GM15510 (cell line): ENCODE data around the gene HOXD12.

ENCODE experiments used
- POLR2A ChIP-seq: IDR thresholded peaks from 3 replicates; pipeline ENCODE4 v1.6.1; 2011; ENCODE audit warnings: borderline replicate concordance; ENCODE audit not compliant: insufficient read length; ENCODE audit errors: extremely low read depth

HOXD12 gene

GRCh38 chr2:176087330-176088047 is 12.1 kb upstream of the HOXD12 start:
- TF ChIP-seq POLR2A, result no peak

- no peak for TF ChIP-seq POLR2A
These were observed 11.3 kb upstream of the HOXD12 start for GRCh38 chr2:176088048-176088936.

- TF ChIP-seq POLR2A, result no peak
These were observed 10.4 kb upstream of the HOXD12 start for GRCh38 chr2:176088937-176089842.

GRCh38 chr2:176089843-176090395 is 9.7 kb upstream of the HOXD12 start:
- no peak for TF ChIP-seq POLR2A

- no peak for TF ChIP-seq POLR2A
These were observed 8.7 kb upstream of the HOXD12 start for GRCh38 chr2:176090862-176091261.

GRCh38 chr2:176091329-176092258 is 8.0 kb upstream of the HOXD12 start:
- TF ChIP-seq POLR2A, result no peak

- TF ChIP-seq POLR2A, result no peak
These were observed 7.1 kb upstream of the HOXD12 start, which contains the start of gene HOXD13 for GRCh38 chr2:176092270-176093144. Gene HOXD13, plus strand, starts transcription at chr2:176092721. Its CDS starts 170 bp downstream, at chr2:176092891.

GRCh38 chr2:176093145-176093897 is 6.3 kb upstream of the HOXD12 start:
- TF ChIP-seq POLR2A, result no peak

GRCh38 chr2:176093898-176094249 is 5.7 kb upstream of the HOXD12 start:
- no peak for TF ChIP-seq POLR2A

GRCh38 chr2:176094349-176094748 is 5.2 kb upstream of the HOXD12 start:
- TF ChIP-seq POLR2A, result no peak

GRCh38 chr2:176095421-176095820 is 4.2 kb upstream of the HOXD12 start:
- TF ChIP-seq POLR2A, result no peak
